Aorta (tissue), 5 donors: ENCODE results near the gene CAV1. TPM values are rescaled to one million over a fixed set of nuclear protein-coding genes. Genes with fewer than 3 reads are reported as not detected.
"Not testable (repeated sequence)": the region's sequence is repeated elsewhere in the genome, so short reads cannot be mapped to it uniquely, and the experiment has no call there.

ENCODE experiments used
- ATAC-seq: fragments of 200-7000 bp; cut with Tn5 transposase; one replicate; pipeline ENCODE4 v1.9.1; 2022; ENCODE audit warnings: moderate library complexity; ENCODE audit not compliant: low FRiP score
- DNase-seq, 2 donors: peaks; one replicate each; pipeline ENCODE4 v3.0.0-alpha.2; 2020
- H3K27ac ChIP-seq, 2 donors: one replicate each; pipeline ENCODE4 v1.5.1; 2013; ENCODE audit warnings: low read length in 2 of 2, mild to moderate bottlenecking in 2 of 2, moderate library complexity in 2 of 2, control low read depth in 1 of 2, inconsistent platforms in 1 of 2, low read depth in 1 of 2
- H3K27me3 ChIP-seq, 2 donors: one replicate each; pipeline ENCODE4 v1.6.1; 2013; ENCODE audit warnings: control low read depth in 1 of 2, low read length in 1 of 2, mild to moderate bottlenecking in 1 of 2, moderate library complexity in 1 of 2; ENCODE audit not compliant: insufficient read depth in 2 of 2, control insufficient read depth in 1 of 2
- H3K36me3 ChIP-seq, 2 donors: one replicate each; pipeline ENCODE4 v1.6.1; 2013; ENCODE audit warnings: control low read depth in 1 of 2, low read length in 1 of 2, mild to moderate bottlenecking in 1 of 2; ENCODE audit not compliant: insufficient read depth in 2 of 2, control insufficient read depth in 1 of 2
- H3K4me1 ChIP-seq, 2 donors: one replicate each; pipeline ENCODE4 v1.6.1; 2013; ENCODE audit warnings: low read length in 2 of 2, control low read depth in 1 of 2, mild to moderate bottlenecking in 1 of 2, moderate library complexity in 1 of 2; ENCODE audit not compliant: insufficient read depth in 2 of 2, control insufficient read depth in 1 of 2
- H3K4me3 ChIP-seq, 2 donors: one replicate each; pipeline ENCODE4 v1.5.1; 2013; ENCODE audit warnings: low read length in 2 of 2, control low read depth in 1 of 2, mild to moderate bottlenecking in 1 of 2
- H3K9me3 ChIP-seq: one replicate; pipeline ENCODE4 v1.6.1; 2013; ENCODE audit warnings: mild to moderate bottlenecking, low read length; ENCODE audit not compliant: control insufficient read depth
- WGBS, 2 donors: extraction: QIAGEN DNeasy Blood & Tissue Kit; methylation state at CpG; one replicate each; pipeline ENCODE4 v1.1.7; 2013; 5-methylcytosine and 5-hydroxymethylcytosine counted together
- intact Hi-C, 2 donors: fragments of 100-400 bp; cut with DNase I; formaldehyde crosslinking; loops; one replicate each; pipeline versions ENCODE4 v1.14.2 to v1.15.0; 2022
- long read RNA-seq, 2 donors: library from polyadenylated mRNA; unstranded; transcript quantifications; one replicate each; pipeline ENCODE4 v2.0.0, GENCODE V29; 2020 to 2021
- polyA plus RNA-seq, 2 donors: library from polyadenylated mRNA; stranded (reverse); fragments of 200-250 nt; gene quantifications; one replicate each; pipeline ENCODE4 v1.2.3, GENCODE V29; 2013
- total RNA-seq, 2 donors: library from RNA; stranded (reverse); fragmentation: NEBNext Ultra II Directional; extraction: Animal tissue kit (Norgen Biotek cat#: 25700); gene quantifications; one replicate each; pipeline ENCODE4 v1.2.1, GENCODE V29; 2021
- donor health status: healthy with polysubstance abuse.
- donor health status: Bipolar disorder and iron deficiency.
- donor health status: DM: no; HTN: no; CAD: no.
- donor health status: DM: no; HTN: no; CAD: no.
- donor health status: DM: yes; HTN: yes; CAD: no.

Gene CAV1
- total RNA-seq (100 to 1,000 TPM; 229 to 230 TPM), polyA plus RNA-seq (100 to 1,000 TPM; 133 to 229 TPM)
- long read RNA-seq, donor 1, transcript CAV1-201 (3 exons, 2,704 nt): minor isoform, 87 of 531 reads
- long read RNA-seq, donor 1, transcript CAV1-206 (3 exons, 1,653 nt): minor isoform, 53 of 531 reads
- long read RNA-seq, donor 1, transcript CAV1-203 (3 exons, 845 nt): minor isoform, 20 of 531 reads
- long read RNA-seq, donor 1, transcript CAV1-202 (2 exons, 2,628 nt): major isoform, 239 of 531 reads
- long read RNA-seq, donor 1, partial matches to known transcripts: 23 of 531 reads
- long read RNA-seq, donor 1, other reads (novel, unspliced or antisense): 107 of 531 reads
- long read RNA-seq, donor 2, transcript CAV1-202 (2 exons, 2,628 nt): major isoform, 67 of 145 reads
- long read RNA-seq, donor 2, transcript CAV1-206 (3 exons, 1,653 nt): minor isoform, 8 of 145 reads
- long read RNA-seq, donor 2, transcript CAV1-201 (3 exons, 2,704 nt): minor isoform, 34 of 145 reads
- long read RNA-seq, donor 2, partial matches to known transcripts: 24 of 145 reads
- long read RNA-seq, donor 2, other reads (novel, unspliced or antisense): 8 of 145 reads

- intact Hi-C loops: loop anchor here (5.0 to 10.0 kb wide), 4 partner anchors 58 to 252 kb away; no protein-coding TSS in a partner anchor
- Histone ChIP-seq H3K9me3 (no peaks in the 10 kb centered on the region), H3K4me1 (no peaks in the 10 kb centered on the region), H3K27me3 (no peaks in the 10 kb centered on the region), H3K36me3 (no peaks in the 10 kb centered on the region), H3K27ac (peak within 1 kb of the TSS; percentile 88 to 90), H3K4me3 (peak within 1 kb of the TSS; percentile 21 to 84)
- WGBS, 2 donors: 0 to 1% methylated on average over 42 of the region's 42 CpGs
- peak; percentile 86 for ATAC-seq
- DNase-seq: peak; percentile 88 to 94
Measured at GRCh38 chr7:116524609-116525297, at the start of gene CAV1. TSS of gene CAV1 (plus strand) at chr7:116525036. CDS start at chr7:116525063, 27 bp downstream.

GRCh38 chr7:116477625-116478024, 47.2 kb upstream of the CAV1 start:
- no peaks in the 10 kb centered on the region for H3K36me3 ChIP-seq
- intact Hi-C loops: no loop called here
- 95 to 97% methylated on average over 1 of the region's 1 CpG for WGBS, 2 donors
- no peaks in the 10 kb centered on the region for H3K27me3 ChIP-seq
- no peak overlapping the region for H3K27ac ChIP-seq
- H3K9me3 ChIP-seq: no peaks in the 10 kb centered on the region
- ATAC-seq (no peak), DNase-seq (no peak)
- no peaks in the 10 kb centered on the region for H3K4me1 ChIP-seq
- H3K4me3 ChIP-seq: no peak overlapping the region

- Histone ChIP-seq H3K9me3 (no peaks in the 10 kb centered on the region), H3K27ac (no peak overlapping the region), H3K4me1 (no peaks in the 10 kb centered on the region), H3K36me3 (no peaks in the 10 kb centered on the region), H3K4me3 (no peak overlapping the region), H3K27me3 (no peaks in the 10 kb centered on the region)
- DNase-seq (no peak), ATAC-seq (no peak)
- 81 to 85% methylated on average over 2 of the region's 2 CpGs for WGBS, 2 donors
- intact Hi-C loops: no loop called here
Measured at GRCh38 chr7:116478834-116479233, 46.0 kb upstream of the CAV1 start.

- Histone ChIP-seq H3K4me3 (no peak overlapping the region), H3K36me3 (no peaks in the 10 kb centered on the region), H3K4me1 (no peaks in the 10 kb centered on the region), H3K27me3 (no peaks in the 10 kb centered on the region), H3K9me3 (no peaks in the 10 kb centered on the region), H3K27ac (no peak overlapping the region)
- ATAC-seq (no peak), DNase-seq (no peak)
- intact Hi-C loops: no loop called here
- 35 to 39% methylated on average over 2 of the region's 2 CpGs for WGBS, 2 donors
Measured at GRCh38 chr7:116483271-116483942, 41.4 kb upstream of the CAV1 start.

GRCh38 chr7:116484389-116484788, 40.4 kb upstream of the CAV1 start:
- H3K4me3 ChIP-seq, H3K9me3 ChIP-seq, ATAC-seq, intact Hi-C loops, H3K4me1 ChIP-seq, DNase-seq, H3K27ac ChIP-seq, H3K27me3 ChIP-seq, H3K36me3 ChIP-seq: not testable (repeated sequence)
- 97 to 98% methylated on average over 4 of the region's 4 CpGs for WGBS, 2 donors

- DNase-seq: no peak
- Histone ChIP-seq H3K4me1 (no peaks in the 10 kb centered on the region), H3K27ac (no peak overlapping the region), H3K36me3 (no peaks in the 10 kb centered on the region), H3K9me3 (no peaks in the 10 kb centered on the region), H3K4me3 (no peak overlapping the region), H3K27me3 (no peaks in the 10 kb centered on the region)
- intact Hi-C loops: no loop called here
- ATAC-seq: no peak
- 82% methylated on average over 5 of the region's 5 CpGs for WGBS, 2 donors
Measured at GRCh38 chr7:116487907-116488521, 36.8 kb upstream of the CAV1 start.

GRCh38 chr7:116490351-116490750, 34.5 kb upstream of the CAV1 start:
- H3K4me1 ChIP-seq: no peaks in the 10 kb centered on the region
- H3K4me3 ChIP-seq: no peak overlapping the region
- ATAC-seq (no peak), DNase-seq (no peak)
- intact Hi-C loops: no loop called here
- H3K27ac ChIP-seq: no peak overlapping the region
- H3K27me3 ChIP-seq: no peaks in the 10 kb centered on the region
- no peaks in the 10 kb centered on the region for H3K36me3 ChIP-seq
- no peaks in the 10 kb centered on the region for H3K9me3 ChIP-seq
- 8 to 10% methylated on average over 2 of the region's 2 CpGs for WGBS, 2 donors

GRCh38 chr7:116491887-116492653, 32.8 kb upstream of the CAV1 start:
- Histone ChIP-seq H3K27me3 (no peaks in the 10 kb centered on the region), H3K27ac (peak overlapping the region; percentile 33 to 90), H3K36me3 (no peaks in the 10 kb centered on the region), H3K4me1 (no peaks in the 10 kb centered on the region), H3K9me3 (no peaks in the 10 kb centered on the region), H3K4me3 (peak overlapping the region in 1 of 2 donors; percentile 26)
- intact Hi-C loops: no loop called here
- WGBS, 2 donors: 32 to 37% methylated on average over 3 of the region's 3 CpGs
- ATAC-seq (no peak), DNase-seq (no peak)
